Endothelial cell of umbilical vein (primary cell): Measurements from ENCODE around the gene GGA3. TPM values are rescaled to one million over a fixed set of nuclear protein-coding genes. Genes with fewer than 3 reads are reported as not detected.

Source experiments
- BruUV-seq: library from RNA; stranded (reverse); fragments of 400-500 nt; replicated peaks from 2 replicates; lab custom pipeline; 2021; lab: Mats Ljungman, UMichigan
- CTCF ChIA-PET: fragments of 300-600, 350-600 bp; sonication (Branson Sonifier 250); formaldehyde crosslinking; loops from one replicate; lab custom pipeline; 2021; ENCODE audit warnings: antibody characterized with exemption, inconsistent platforms; lab: Charles Lee
- POLR2A ChIA-PET: fragments of 300-600, 350-600 bp; sonication (Branson Sonifier 250); formaldehyde crosslinking; loops from one replicate; lab custom pipeline; 2021; ENCODE audit warnings: antibody characterized with exemption, inconsistent platforms; lab: Charles Lee
- DNase-seq: peaks from one replicate; pipeline ENCODE4 v3.0.0-alpha.2; 2011; ENCODE audit warnings: low read depth, low spot score
- FAIRE-seq: peaks from 2 replicates; lab custom pipeline; 2011; peaks lifted over from hg19 to GRCh38; lab: Jason Lieb, UNC
- H2AFZ ChIP-seq: 2 replicates; pipeline ENCODE4 v1.6.0; 2012; ENCODE audit warnings: low read depth, low read length, control low read depth, inconsistent platforms
- H3K27ac ChIP-seq: 2 replicates; pipeline ENCODE4 v1.5.1; 2011; ENCODE audit warnings: low read depth, mild to moderate bottlenecking, control low read depth, low read length, moderate library complexity; ENCODE audit not compliant: insufficient read depth
- H3K27me3 ChIP-seq, 2 experiments: 2 replicates each; pipeline versions ENCODE4 v1.6.0 to v1.6.1; 2011; ENCODE audit warnings: low read length in 2 of 2, mixed read lengths in 1 of 2; ENCODE audit not compliant: control insufficient read depth in 2 of 2, insufficient read depth in 2 of 2
- H3K36me3 ChIP-seq, 2 experiments: 2 replicates in 1 of 2; 3 replicates in 1 of 2; pipeline ENCODE4 v1.5.1; 2011; ENCODE audit warnings: low read length in 2 of 2, mild to moderate bottlenecking in 1 of 2, moderate library complexity in 1 of 2; ENCODE audit not compliant: control insufficient read depth in 2 of 2, insufficient read depth in 2 of 2; ENCODE audit errors: extremely low read depth in 1 of 2
- H3K4me1 ChIP-seq: 3 replicates; pipeline ENCODE4 v1.5.1; 2011; ENCODE audit warnings: mild to moderate bottlenecking, low read length; ENCODE audit not compliant: control insufficient read depth, insufficient read depth; ENCODE audit errors: extremely low read depth
- H3K4me2 ChIP-seq: 2 replicates; pipeline ENCODE4 v1.6.1; 2011; ENCODE audit warnings: low read length, control low read depth, mixed read lengths; ENCODE audit not compliant: insufficient read depth
- H3K4me3 ChIP-seq, 3 experiments: fragments of 200-600 bp in 1 of 3; sonication (generic), shearing (Covaris generic) in 1 of 3; replicated peaks in 1 of 3; 2 replicates each; pipeline ENCODE4 v1.5.1; 2011 to 2016; ENCODE audit warnings: control low read depth in 3 of 3, low read length in 3 of 3, mild to moderate bottlenecking in 2 of 3, inconsistent platforms in 1 of 3, low read depth in 1 of 3, moderate library complexity in 1 of 3; ENCODE audit not compliant: insufficient read depth in 1 of 3
- H3K79me2 ChIP-seq: 2 replicates; pipeline ENCODE4 v1.6.0; 2012; ENCODE audit warnings: low read length, inconsistent platforms; ENCODE audit not compliant: control insufficient read depth, insufficient read depth
- H3K9ac ChIP-seq: replicated peaks from 2 replicates; pipeline ENCODE3; 2011; ENCODE audit warnings: low read length, control low read depth; ENCODE audit not compliant: insufficient read depth; ENCODE audit errors: extremely low read depth
- H3K9me1 ChIP-seq: replicated peaks from 3 replicates; pipeline ENCODE4 v1.6.0; 2011; ENCODE audit warnings: mild to moderate bottlenecking, low read length; ENCODE audit not compliant: control insufficient read depth, insufficient read depth; ENCODE audit errors: extremely low read depth
- H3K9me3 ChIP-seq: replicated peaks from 2 replicates; pipeline ENCODE4 v1.5.1; 2012; ENCODE audit warnings: low read length, inconsistent platforms; ENCODE audit not compliant: control insufficient read depth, insufficient read depth
- H4K20me1 ChIP-seq: replicated peaks from 2 replicates; pipeline ENCODE3; 2011; ENCODE audit warnings: mild to moderate bottlenecking, low read length; ENCODE audit not compliant: control insufficient read depth, insufficient read depth; ENCODE audit errors: extremely low read depth
- EZH2 ChIP-seq: IDR thresholded peaks from 2 replicates; pipeline ENCODE4 v1.6.1; 2012; ENCODE audit warnings: borderline replicate concordance, low read depth, mild to moderate bottlenecking, moderate library complexity, low read length, inconsistent platforms; ENCODE audit not compliant: severe bottlenecking
- FOS ChIP-seq: IDR thresholded peaks from 2 replicates; pipeline ENCODE4 v1.6.1; 2011; ENCODE audit warnings: mild to moderate bottlenecking, low read length, moderate library complexity, borderline replicate concordance; ENCODE audit not compliant: insufficient read depth
- GATA2 ChIP-seq: IDR thresholded peaks from 2 replicates; pipeline ENCODE4 v1.7.0; 2011; ENCODE audit warnings: low read depth, mild to moderate bottlenecking, moderate library complexity, mixed read lengths, low read length; ENCODE audit not compliant: insufficient read length, insufficient read depth
- JUN ChIP-seq: IDR thresholded peaks from 2 replicates; pipeline ENCODE4 v1.6.1; 2011; ENCODE audit warnings: borderline replicate concordance, low read depth; ENCODE audit not compliant: insufficient read length, insufficient read depth
- MYC ChIP-seq: IDR thresholded peaks from one replicate; pipeline ENCODE4 v1.6.1; 2011; ENCODE audit warnings: mild to moderate bottlenecking, low read depth, low read length
- POLR2A ChIP-seq: IDR thresholded peaks from 2 replicates; pipeline ENCODE4 v1.6.1; 2012; ENCODE audit warnings: low read depth, mild to moderate bottlenecking, control low read depth, low read length
- POLR2AphosphoS5 ChIP-seq: IDR thresholded peaks from 2 replicates; pipeline ENCODE4 v1.6.1; 2012; ENCODE audit warnings: low read depth, mild to moderate bottlenecking, control low read depth, low read length, moderate library complexity; ENCODE audit not compliant: insufficient read depth
- dilution Hi-C: fragments of 300-500 bp; cut with MboI; formaldehyde crosslinking; loops from one replicate; pipeline ENCODE4 v1.15.0; 2019; ENCODE audit warnings: low sequenced_read_pairs; ENCODE audit not compliant: extremely low pct_ligation_motif_present
- intact Hi-C: fragments of 100-400 bp; cut with micrococcal nuclease; formaldehyde crosslinking; loops from one replicate; pipeline ENCODE4 v1.10.0; 2022
- polyA plus RNA-seq, 4 experiments: library from polyadenylated mRNA; depleted of rRNA in 3 of 4; stranded (reverse) in 3 of 4; unstranded in 1 of 4; fragments of >200 nt; gene quantifications; 2 replicates each; pipeline versions ENCODE4 v1.2.1 to v1.2.3, GENCODE V29; 2011 to 2012; ENCODE audit warnings: missing spikeins in 1 of 4
- total RNA-seq: library from RNA; stranded (reverse); gene quantifications from 2 replicates; pipeline ENCODE4 v1.2.3, GENCODE V29; 2021
- TF ChIP-seq, protein P1 (sequence below), 2 donors: IDR thresholded peaks; 1 replicate in 1 of 2; 2 replicates in 1 of 2; pipeline ENCODE4 v1.5.1; 2011; ENCODE audit warnings: low read length in 2 of 2, mild to moderate bottlenecking in 2 of 2, moderate library complexity in 2 of 2, control low read depth in 1 of 2, inconsistent platforms in 1 of 2, low read depth in 1 of 2; ENCODE audit not compliant: insufficient read depth in 1 of 2; ENCODE audit errors: extremely low read depth in 1 of 2
- TF ChIP-seq, protein P2 (sequence below): IDR thresholded peaks from 2 replicates; pipeline ENCODE4 v1.6.1; 2011; ENCODE audit not compliant: insufficient read depth, insufficient read length

The GGA3 gene
- total and polyA plus RNA-seq, 2 donors (not counting 3 experiments of a cell fraction or from before 2014, with no cell fraction given) = 41.2 to 62.9 TPM

DNA sequence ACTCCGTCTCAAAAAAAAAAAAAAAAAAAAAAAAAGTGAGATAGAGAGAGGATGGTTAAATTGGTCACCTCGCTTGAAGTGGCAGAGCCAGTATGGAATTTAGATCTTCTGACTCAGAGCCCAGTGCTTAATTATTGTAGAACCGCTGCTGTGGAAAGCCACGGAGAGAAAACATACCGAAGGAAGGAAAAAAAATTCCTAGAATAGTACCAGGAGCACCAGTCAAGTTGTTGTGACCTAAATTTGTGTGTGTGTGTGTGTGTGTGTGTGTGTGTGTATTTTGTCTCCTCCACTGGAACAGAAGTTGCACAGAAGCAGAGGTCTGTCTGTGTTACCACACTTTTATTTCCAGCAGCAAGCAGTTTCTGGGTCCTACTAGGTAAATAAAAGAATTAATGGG lies 66.5 kb downstream of the GGA3 start:
- FAIRE-seq (no peak), DNase-seq (no peak)
- TF ChIP-seq POLR2A (no peak), JUN (no peak), GATA2 (no peak), FOS (no peak), EZH2 (no peak), POLR2AphosphoS5 (no peak), MYC (no peak)
- TF ChIP-seq, protein P1, sequence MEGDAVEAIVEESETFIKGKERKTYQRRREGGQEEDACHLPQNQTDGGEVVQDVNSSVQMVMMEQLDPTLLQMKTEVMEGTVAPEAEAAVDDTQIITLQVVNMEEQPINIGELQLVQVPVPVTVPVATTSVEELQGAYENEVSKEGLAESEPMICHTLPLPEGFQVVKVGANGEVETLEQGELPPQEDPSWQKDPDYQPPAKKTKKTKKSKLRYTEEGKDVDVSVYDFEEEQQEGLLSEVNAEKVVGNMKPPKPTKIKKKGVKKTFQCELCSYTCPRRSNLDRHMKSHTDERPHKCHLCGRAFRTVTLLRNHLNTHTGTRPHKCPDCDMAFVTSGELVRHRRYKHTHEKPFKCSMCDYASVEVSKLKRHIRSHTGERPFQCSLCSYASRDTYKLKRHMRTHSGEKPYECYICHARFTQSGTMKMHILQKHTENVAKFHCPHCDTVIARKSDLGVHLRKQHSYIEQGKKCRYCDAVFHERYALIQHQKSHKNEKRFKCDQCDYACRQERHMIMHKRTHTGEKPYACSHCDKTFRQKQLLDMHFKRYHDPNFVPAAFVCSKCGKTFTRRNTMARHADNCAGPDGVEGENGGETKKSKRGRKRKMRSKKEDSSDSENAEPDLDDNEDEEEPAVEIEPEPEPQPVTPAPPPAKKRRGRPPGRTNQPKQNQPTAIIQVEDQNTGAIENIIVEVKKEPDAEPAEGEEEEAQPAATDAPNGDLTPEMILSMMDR (IDR thresholded peaks at IDR 0.05; ENCODE audit: extremely low read depth in 1 of 2, insufficient read depth in 1 of 2, low read depth in 1 of 2, low read length in 2 of 2) = no peak
- TF ChIP-seq, protein P2, sequence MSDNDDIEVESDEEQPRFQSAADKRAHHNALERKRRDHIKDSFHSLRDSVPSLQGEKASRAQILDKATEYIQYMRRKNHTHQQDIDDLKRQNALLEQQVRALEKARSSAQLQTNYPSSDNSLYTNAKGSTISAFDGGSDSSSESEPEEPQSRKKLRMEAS = no peak
- Histone ChIP-seq H3K9me3 (no peaks in the 10 kb centered on the region), H3K27me3 (no peaks in the 10 kb centered on the region), H3K36me3 (no peaks in the 10 kb centered on the region), H3K27ac (no peak overlapping the region), H4K20me1 (no peaks in the 10 kb centered on the region), H3K4me3 (no peak overlapping the region), H3K9ac (no peak overlapping the region), H3K9me1 (no peaks in the 10 kb centered on the region), H3K79me2 (no peaks in the 10 kb centered on the region), H3K4me1 (no peaks in the 10 kb centered on the region), H3K4me2 (no peak overlapping the region), H2AFZ (no peak overlapping the region)
- no TSS peak for BruUV-seq
- CTCF ChIA-PET = no interaction called here
- dilution Hi-C loops (no loop called here), intact Hi-C loops (no loop called here)
- POLR2A ChIA-PET = no interaction called here
